Calu3 (cell line): ENCODE results near the gene DLL1. TPM values are rescaled to one million over a fixed set of nuclear protein-coding genes. Genes with fewer than 3 reads are reported as not detected.

Experiments
- BruUV-seq: library from RNA; stranded (reverse); fragments of 400-500 nt; replicated peaks from 2 replicates; lab custom pipeline; 2021; lab: Mats Ljungman, UMichigan
- CTCF ChIA-PET: fragments of 300-600 bp; sonication (Branson Sonifier 250); formaldehyde crosslinking; loops from one replicate; lab custom pipeline; 2022; ENCODE audit warnings: antibody characterized with exemption; lab: Charles Lee
- DNase-seq: peaks from one replicate; pipeline ENCODE4 v3.0.0; 2022
- H3K27ac Mint-ChIP-seq: one replicate; pipeline ENCODE4 v1.8.0; 2022; ENCODE audit warnings: mixed read lengths; ENCODE audit not compliant: unreplicated experiment
- H3K27me3 Mint-ChIP-seq: one replicate; pipeline ENCODE4 v1.8.0; 2022; ENCODE audit warnings: mixed read lengths; ENCODE audit not compliant: unreplicated experiment
- H3K36me3 Mint-ChIP-seq: one replicate; pipeline ENCODE4 v1.8.0; 2022; ENCODE audit warnings: mild to moderate bottlenecking, moderate library complexity, mixed read lengths; ENCODE audit not compliant: insufficient read depth, unreplicated experiment
- H3K4me1 Mint-ChIP-seq: one replicate; pipeline ENCODE4 v1.8.0; 2022; ENCODE audit warnings: mild to moderate bottlenecking, low read depth, mixed read lengths; ENCODE audit not compliant: unreplicated experiment
- H3K4me3 Mint-ChIP-seq: one replicate; pipeline ENCODE4 v1.8.0; 2022; ENCODE audit warnings: mild to moderate bottlenecking, low read depth, moderate library complexity, mixed read lengths; ENCODE audit not compliant: unreplicated experiment
- H3K9me3 Mint-ChIP-seq: one replicate; pipeline ENCODE4 v1.8.0; 2022; ENCODE audit warnings: low read depth, mixed read lengths; ENCODE audit not compliant: unreplicated experiment
- CTCF ChIP-seq: fragments of 200-600 bp; IDR thresholded peaks from one replicate; pipeline ENCODE4 v1.8.0; 2022; ENCODE audit warnings: antibody characterized with exemption; ENCODE audit not compliant: unreplicated experiment
- intact Hi-C: fragments of 100-400 bp; cut with micrococcal nuclease; formaldehyde crosslinking; loops from one replicate; pipeline ENCODE4 v1.10.0; 2022; ENCODE audit not compliant: unreplicated experiment
- total RNA-seq: library from RNA; stranded (reverse); gene quantifications from 2 replicates; pipeline ENCODE4 v1.2.3, GENCODE V29; 2022

The DLL1 gene
- total RNA-seq, 1 experiment from 2014 or later = 0.14 TPM

- Mint-ChIP-seq H3K27me3 (peaks cover 44% of the 10 kb centered on the region), H3K4me1 (peaks cover 12% of the 10 kb centered on the region), H3K27ac (no peak overlapping the region), H3K9me3 (no peaks in the 10 kb centered on the region), H3K36me3 (no peaks in the 10 kb centered on the region), H3K4me3 (no peak overlapping the region)
- CTCF ChIA-PET = no interaction called here
- no peak for TF ChIP-seq CTCF
- intact Hi-C loops = no loop called here
- BruUV-seq = no TSS peak
- DNase-seq = no peak
These were observed 14.4 kb downstream of the DLL1 start for GRCh38 chr6:170276369-170277057.

GRCh38 chr6:170274713-170275560 lies 15.9 kb downstream of the DLL1 start:
- Mint-ChIP-seq H3K4me3 (no peak overlapping the region), H3K9me3 (no peaks in the 10 kb centered on the region), H3K27me3 (peaks cover 43% of the 10 kb centered on the region), H3K4me1 (peaks cover 5% of the 10 kb centered on the region), H3K27ac (no peak overlapping the region), H3K36me3 (no peaks in the 10 kb centered on the region)
- no peak for DNase-seq
- intact Hi-C loops = no loop called here
- TF ChIP-seq CTCF = no peak
- BruUV-seq = no TSS peak
- CTCF ChIA-PET = no interaction called here

DNA sequence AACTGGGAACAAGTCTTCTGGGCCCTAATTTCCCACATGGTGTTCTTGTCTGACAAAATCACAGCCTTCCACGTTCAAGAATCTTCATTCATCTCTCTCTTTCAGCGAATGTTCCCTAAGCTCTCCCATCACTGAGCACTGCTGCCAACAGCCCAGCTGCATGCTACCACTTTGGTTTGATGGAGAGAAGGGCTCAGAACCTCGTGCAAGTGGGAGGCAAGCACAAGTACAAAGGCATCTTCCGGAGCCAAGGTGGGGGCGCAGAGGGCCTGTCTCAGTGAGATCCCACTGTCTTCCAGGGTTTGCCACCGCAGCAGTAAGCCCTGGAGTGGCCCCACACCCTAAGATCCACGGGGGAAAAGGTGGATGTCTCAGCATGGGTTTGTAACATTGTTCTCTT lies 17.2 kb downstream of the DLL1 start:
- Mint-ChIP-seq H3K4me3 (no peak overlapping the region), H3K36me3 (no peaks in the 10 kb centered on the region), H3K27me3 (peaks cover 42% of the 10 kb centered on the region), H3K4me1 (no peaks in the 10 kb centered on the region), H3K27ac (no peak overlapping the region), H3K9me3 (no peaks in the 10 kb centered on the region)
- intact Hi-C loops = no loop called here
- TF ChIP-seq CTCF = no peak
- BruUV-seq = no TSS peak
- CTCF ChIA-PET = no interaction called here
- no peak for DNase-seq

DNA sequence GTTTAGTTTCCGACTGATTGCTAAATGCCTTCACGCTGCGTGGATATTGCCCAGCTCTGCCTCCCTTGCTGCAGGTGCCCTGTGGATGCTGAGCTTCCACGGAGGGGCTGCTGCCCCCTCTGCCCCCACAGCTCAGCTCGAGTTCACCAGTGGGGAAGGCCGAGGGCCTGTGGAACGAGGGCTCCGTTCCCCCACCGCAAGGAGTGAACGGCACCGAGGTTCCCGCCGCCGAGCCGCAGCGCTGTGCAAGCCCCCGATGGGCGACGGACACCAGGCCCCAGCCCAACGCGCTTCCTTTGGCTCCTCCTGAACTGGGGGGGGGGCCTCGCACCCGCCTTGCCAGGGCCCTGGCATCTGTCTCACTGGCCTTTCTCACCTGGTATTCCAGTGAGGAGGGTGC lies 17.7 kb downstream of the DLL1 start:
- no peak for DNase-seq
- Mint-ChIP-seq H3K9me3 (no peaks in the 10 kb centered on the region), H3K4me3 (no peak overlapping the region), H3K4me1 (no peaks in the 10 kb centered on the region), H3K36me3 (no peaks in the 10 kb centered on the region), H3K27ac (no peak overlapping the region), H3K27me3 (peaks cover 43% of the 10 kb centered on the region)
- no TSS peak for BruUV-seq
- CTCF ChIA-PET = interaction anchor here (0.5 kb wide), 1 partner anchor 32 kb away, joined by 3 read pairs; no protein-coding TSS in a partner anchor
- TF ChIP-seq CTCF = no peak
- intact Hi-C loops = no loop called here
